ENCODE data around the gene MRRF. TPM values are rescaled to one million over a fixed set of nuclear protein-coding genes. Genes with fewer than 3 reads are reported as not detected.

MRRF gene
- total RNA-seq (10 to 100 TPM in 4 of 5 donors, 1 to 10 TPM in 1; 7.1 to 98.6 (median 38.7) TPM), polyA plus RNA-seq (10 to 100 TPM; 21.8 to 31.0 (median 21.8) TPM)
- long read RNA-seq, donor 1, result 0 reads
- long read RNA-seq, donor 2, full-length matches to known transcripts, result 5 of 11 reads
- long read RNA-seq, donor 2, partial matches to known transcripts, result 6 of 11 reads
- long read RNA-seq, donor 2, other reads (novel, unspliced or antisense), result 0 of 11 reads
- long read RNA-seq, donor 3, full-length matches to known transcripts, result 4 of 4 reads
- long read RNA-seq, donor 3, partial matches to known transcripts, result 0 of 4 reads
- long read RNA-seq, donor 3, other reads (novel, unspliced or antisense), result 0 of 4 reads
- long read RNA-seq, donor 4, full-length matches to known transcripts, result 1 of 1 reads
- long read RNA-seq, donor 4, partial matches to known transcripts, result 0 of 1 reads
- long read RNA-seq, donor 4, other reads (novel, unspliced or antisense), result 0 of 1 reads
- long read RNA-seq, donor 5, full-length matches to known transcripts, result 4 of 17 reads
- long read RNA-seq, donor 5, partial matches to known transcripts, result 13 of 17 reads
- long read RNA-seq, donor 5, other reads (novel, unspliced or antisense), result 0 of 17 reads
- long read RNA-seq, donor 6, full-length matches to known transcripts, result 2 of 12 reads
- long read RNA-seq, donor 6, partial matches to known transcripts, result 10 of 12 reads
- long read RNA-seq, donor 6, other reads (novel, unspliced or antisense), result 0 of 12 reads
- long read RNA-seq, donor 7, full-length matches to known transcripts, result 3 of 3 reads
- long read RNA-seq, donor 7, partial matches to known transcripts, result 0 of 3 reads
- long read RNA-seq, donor 7, other reads (novel, unspliced or antisense), result 0 of 3 reads
- long read RNA-seq, donor 8, full-length matches to known transcripts, result 5 of 5 reads
- long read RNA-seq, donor 8, partial matches to known transcripts, result 0 of 5 reads
- long read RNA-seq, donor 8, other reads (novel, unspliced or antisense), result 0 of 5 reads
- long read RNA-seq, donor 9, full-length matches to known transcripts, result 4 of 4 reads
- long read RNA-seq, donor 9, partial matches to known transcripts, result 0 of 4 reads
- long read RNA-seq, donor 9, other reads (novel, unspliced or antisense), result 0 of 4 reads
- long read RNA-seq, donor 10, result 0 reads

GRCh38 chr9:122264360-122265148, at the start of gene MRRF, which contains the start of gene RBM18:
Gene MRRF (plus strand): TSS chr9:122264882. CDS start chr9:122270892, 6,010 bp downstream.
Gene RBM18 (minus strand): TSS chr9:122264840. CDS start chr9:122261492, 3,348 bp downstream.
- Histone ChIP-seq H3K4me3 (peak within 1 kb of the TSS; percentile 60 to 77 (median 71)), H3K36me3 (peaks cover 12 to 21% (median 17%) of the 10 kb centered on the region in 4 donors), H3K27me3 (no peaks in the 10 kb centered on the region), H3K9me3 (no peaks in the 10 kb centered on the region), H3K27ac (peak within 1 kb of the TSS; percentile 92 to 96 (median 95)), H3K4me1 (peaks cover 35 to 59% (median 48%) of the 10 kb centered on the region in 4 donors)
- DNase-seq, result peak; percentile 94 to 98
- TF ChIP-seq POLR2AphosphoS5 (IDR thresholded peaks at IDR 0.05) (peak; percentile 96 to 98 (median 96)), CTCF (IDR thresholded peaks at IDR 0.05) (no peak)
- intact Hi-C loops (cut with DNase I; ENCODE audit: low total_unique reads), result loop anchor here (10.0 kb wide), 2 partner anchors 60 to 140 kb away; no protein-coding TSS in a partner anchor
- 0 to 2% (median 0%) methylated on average over 18 to 60 of the region's 60 CpGs for WGBS, 5 donors

- no peak for DNase-seq
- Histone ChIP-seq H3K27ac (no peak overlapping the region), H3K27me3 (peaks cover 29 to 100% (median 72%) of the 10 kb centered on the region in 3 donors), H3K9me3 (no peaks in the 10 kb centered on the region), H3K4me3 (no peak overlapping the region), H3K36me3 (no peaks in the 10 kb centered on the region), H3K4me1 (peaks cover 31 to 46% (median 41%) of the 10 kb centered on the region in 4 donors)
- 85 to 100% (median 91%) methylated on average over 1 of the region's 1 CpG for WGBS, 5 donors
- no peak for TF ChIP-seq POLR2A (IDR thresholded peaks at IDR 0.05)
- TF ChIP-seq EP300 (IDR thresholded peaks at IDR 0.05), result no peak
- intact Hi-C loops (cut with DNase I; ENCODE audit: low total_unique reads), result no loop called here
Observed at GRCh38 chr9:122215663-122216062, 49.0 kb upstream of the MRRF start.

GRCh38 chr9:122216138-122216797, 48.4 kb upstream of the MRRF start:
- H3K36me3 ChIP-seq, result no peaks in the 10 kb centered on the region
- intact Hi-C loops (cut with DNase I; ENCODE audit: low total_unique reads), result no loop called here
- H3K4me3 ChIP-seq, result no peak overlapping the region
- no peak overlapping the region for H3K27ac ChIP-seq
- H3K4me1 ChIP-seq, result peaks cover 31 to 52% (median 45%) of the 10 kb centered on the region in 4 donors
- 66 to 74% (median 72%) methylated on average over 4 of the region's 4 CpGs for WGBS, 5 donors
- DNase-seq, result no peak
- peaks cover 35 to 100% (median 78%) of the 10 kb centered on the region in 3 donors for H3K27me3 ChIP-seq
- no peak for TF ChIP-seq EP300 (IDR thresholded peaks at IDR 0.05)
- TF ChIP-seq CTCF (IDR thresholded peaks at IDR 0.05), result no peak
- TF ChIP-seq POLR2A (IDR thresholded peaks at IDR 0.05), result no peak
- TF ChIP-seq POLR2AphosphoS5 (IDR thresholded peaks at IDR 0.05), result no peak
- H3K9me3 ChIP-seq, result no peaks in the 10 kb centered on the region

All from stomach (tissue), 19 donors.